ENCODE results near the gene S100A12.

S100A12 gene

GRCh38 chr1:153368495-153368894 is 6.9 kb downstream of the S100A12 start:
- no peak for DNase-seq (ENCODE audit: low read depth, low spot score)

GRCh38 chr1:153367090-153367489 is 8.3 kb downstream of the S100A12 start:
- no peak for DNase-seq (ENCODE audit: low read depth, low spot score)

DNA sequence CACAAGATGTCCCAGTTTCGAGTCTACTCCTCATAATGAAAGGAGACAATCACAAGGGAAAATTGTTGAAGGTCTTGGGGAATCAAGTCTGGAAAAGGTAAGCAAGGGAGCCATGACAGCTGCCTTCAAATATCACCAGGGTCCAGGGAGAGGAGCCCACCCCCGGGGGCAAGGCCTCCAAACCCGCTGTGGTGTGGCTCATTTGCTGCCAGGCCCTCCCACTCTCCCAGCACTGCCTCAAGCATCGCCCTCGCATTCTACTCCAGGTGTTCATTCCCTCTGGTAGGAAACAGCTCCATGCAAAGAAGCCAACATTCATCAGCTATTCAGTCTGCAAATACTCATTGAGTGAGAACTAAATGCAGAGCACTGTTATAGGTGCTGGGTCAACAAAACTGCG is 9.2 kb downstream of the S100A12 start:
- no peak for DNase-seq (ENCODE audit: low read depth, low spot score)

- DNase-seq (ENCODE audit: low read depth, low spot score): no peak
Observed at GRCh38 chr1:153365696-153366095, 9.7 kb downstream of the S100A12 start.

- DNase-seq (ENCODE audit: low read depth, low spot score): no peak
Observed at GRCh38 chr1:153364766-153365666, 10.4 kb downstream of the S100A12 start.

- DNase-seq (ENCODE audit: low read depth, low spot score): no peak
Observed at GRCh38 chr1:153364156-153364555, 11.3 kb downstream of the S100A12 start.

DNA sequence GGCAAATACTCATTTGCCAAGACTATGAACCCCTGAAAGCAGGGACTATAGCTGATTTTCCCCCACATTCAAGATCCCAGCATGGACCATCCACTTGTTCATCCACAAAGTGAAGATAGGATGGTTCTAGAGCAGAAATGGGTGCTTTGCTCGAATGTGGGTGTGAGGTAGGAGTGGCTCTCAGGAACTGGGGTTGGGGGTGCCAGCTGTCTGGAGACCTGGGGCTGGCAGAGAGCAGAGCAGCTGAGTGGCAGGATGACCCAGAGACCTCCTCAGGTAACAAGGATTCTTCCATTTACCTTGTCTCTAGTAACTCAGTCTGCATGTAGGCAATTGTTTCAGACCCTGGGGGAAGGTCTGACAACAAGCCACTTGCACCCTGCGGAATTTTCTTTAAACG is 11.8 kb downstream of the S100A12 start:
- DNase-seq (ENCODE audit: low read depth, low spot score): no peak

- no peak for DNase-seq (ENCODE audit: low read depth, low spot score)
Observed at GRCh38 chr1:153362187-153362775, 13.1 kb downstream of the S100A12 start.

GRCh38 chr1:153361480-153362109 is 13.8 kb downstream of the S100A12 start:
- DNase-seq (ENCODE audit: low read depth, low spot score): no peak

GRCh38 chr1:153360592-153361479 is 14.6 kb downstream of the S100A12 start:
- DNase-seq (ENCODE audit: low read depth, low spot score): no peak

GRCh38 chr1:153360190-153360589 is 15.2 kb downstream of the S100A12 start:
- DNase-seq (ENCODE audit: low read depth, low spot score): no peak

- no peak for DNase-seq (ENCODE audit: low read depth, low spot score)
Observed at GRCh38 chr1:153359241-153359640, 16.2 kb downstream of the S100A12 start.

GRCh38 chr1:153358691-153358975 is 16.8 kb downstream of the S100A12 start:
- DNase-seq (ENCODE audit: low read depth, low spot score): no peak

GRCh38 chr1:153357853-153358690 is 17.3 kb downstream of the S100A12 start, which contains the start of gene S100A9:
Gene S100A9, plus strand, starts transcription at chr1:153357854. Its CDS starts 430 bp downstream, at chr1:153358284.
- DNase-seq (ENCODE audit: low read depth, low spot score): no peak

DNA sequence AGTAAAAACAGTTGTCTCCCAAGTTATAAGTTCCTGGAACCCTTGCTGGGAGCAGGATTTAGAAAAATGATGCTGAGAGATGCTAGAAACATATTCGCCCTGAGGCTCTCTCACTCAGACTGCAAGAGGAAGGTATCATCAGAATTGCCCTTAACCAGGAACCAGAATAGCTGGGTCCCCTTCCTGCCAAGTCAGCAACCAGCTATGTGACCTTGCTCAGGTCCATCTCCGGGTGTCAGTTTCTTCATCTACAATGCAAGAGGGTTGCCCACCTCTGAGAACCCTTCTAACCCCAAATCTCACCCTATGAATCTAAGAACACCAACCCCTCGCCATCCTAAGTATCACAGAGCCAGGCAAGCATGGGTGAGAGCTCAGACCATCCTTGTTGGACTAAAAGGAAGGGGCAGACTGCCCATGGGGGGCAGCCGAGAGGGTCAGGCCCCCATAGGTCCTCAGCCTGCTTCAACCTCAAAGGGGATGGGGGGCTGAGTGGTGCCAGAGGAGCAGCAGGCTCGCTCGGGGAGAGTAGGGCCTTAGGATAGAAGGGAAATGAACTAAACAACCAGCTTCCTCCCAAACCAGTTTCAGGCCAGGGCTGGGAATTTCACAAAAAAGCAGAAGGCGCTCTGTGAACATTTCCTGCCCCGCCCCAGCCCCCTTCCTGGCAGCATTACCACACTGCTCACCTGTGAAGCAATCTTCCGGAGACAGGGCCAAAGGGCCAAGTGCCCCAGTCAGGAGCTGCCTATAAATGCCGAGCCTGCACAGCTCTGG is 18.2 kb downstream of the S100A12 start:
- DNase-seq (ENCODE audit: low read depth, low spot score): no peak

GRCh38 chr1:153356392-153357075 is 18.9 kb downstream of the S100A12 start:
- DNase-seq (ENCODE audit: low read depth, low spot score): no peak

DNA sequence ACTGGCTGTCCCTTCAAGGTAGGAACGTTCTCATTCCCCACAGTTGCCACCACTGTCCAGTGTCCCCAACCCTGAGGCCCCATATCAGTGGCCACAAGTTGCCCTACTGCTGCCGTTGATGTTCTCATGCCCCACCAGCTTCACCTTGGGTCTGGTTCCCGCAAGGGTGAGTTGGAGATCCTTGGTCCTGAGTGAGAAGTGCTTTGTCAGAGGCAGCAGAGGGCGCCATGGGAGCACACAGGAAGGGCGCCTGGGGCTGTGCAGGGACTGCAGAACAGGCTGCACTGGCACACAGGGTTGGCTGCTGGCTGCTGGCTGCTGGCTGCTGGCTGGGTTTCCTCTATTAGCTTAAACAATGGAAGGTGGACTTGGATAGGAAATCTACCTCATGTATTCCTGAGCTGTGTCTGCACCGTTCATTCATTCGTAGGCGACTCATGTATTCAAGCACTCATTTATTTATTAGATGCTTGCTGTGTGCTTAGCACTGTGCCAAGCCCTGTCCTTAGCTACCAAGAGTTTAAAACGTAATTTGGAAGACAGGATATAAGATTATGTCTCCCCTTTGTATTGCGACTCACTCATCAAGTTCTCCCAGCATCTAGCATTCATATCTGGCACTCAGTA is 19.9 kb downstream of the S100A12 start:
- no peak for DNase-seq (ENCODE audit: low read depth, low spot score)

- DNase-seq (ENCODE audit: low read depth, low spot score): no peak
Observed at GRCh38 chr1:153354515-153355193, 20.8 kb downstream of the S100A12 start.
